ENCODE measurements around the gene FLACC1. TPM values are rescaled to one million over a fixed set of nuclear protein-coding genes. Genes with fewer than 3 reads are reported as not detected.

The FLACC1 gene
- total RNA-seq, 2 donors from 2014 or later, result 0.79 to 0.91 TPM

DNA sequence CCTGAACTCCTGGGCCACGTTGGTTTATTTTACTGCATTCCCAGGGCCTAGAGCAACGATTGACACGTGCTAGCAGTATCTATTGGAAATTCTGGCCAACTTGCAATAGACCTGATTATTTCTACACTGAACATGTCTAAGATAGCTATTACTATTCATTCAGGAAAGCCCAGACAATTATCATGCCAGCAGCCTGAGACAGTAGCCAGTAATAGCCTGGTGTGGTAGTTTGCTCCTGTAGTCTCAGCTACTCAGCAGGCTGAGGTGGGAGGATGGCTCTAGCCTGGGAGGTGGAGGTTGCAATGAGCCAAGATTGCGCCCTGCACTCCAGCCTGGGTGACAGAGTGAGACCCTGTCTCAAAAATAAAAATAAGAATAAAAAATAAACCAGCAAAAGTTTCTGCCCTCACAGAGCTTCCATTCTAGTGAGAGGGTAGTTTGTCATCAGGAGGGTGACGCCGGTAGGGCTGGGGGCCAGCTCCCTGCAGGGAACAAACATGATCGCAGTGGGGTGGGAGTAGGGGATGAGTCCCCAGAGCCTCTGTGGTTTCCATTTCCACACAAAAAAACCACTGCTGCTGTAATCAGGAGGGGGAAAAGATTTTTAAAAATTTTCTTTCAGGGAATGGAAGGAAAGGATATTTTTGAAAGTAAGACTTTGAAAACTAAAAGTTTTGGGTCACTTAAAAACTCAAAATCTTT lies 92.5 kb downstream of the FLACC1 start:
- no peak overlapping the region for H3K27ac Mint-ChIP-seq
- H3K36me3 ChIP-seq (ENCODE audit: control insufficient read depth, insufficient read depth, low read length), result no peaks in the 10 kb centered on the region
- no peak overlapping the region for H3K27ac ChIP-seq (ENCODE audit: low read depth, low read length)
- no peaks in the 10 kb centered on the region for H3K9me3 ChIP-seq (ENCODE audit: control insufficient read depth, low read length)
- H3K4me1 ChIP-seq (ENCODE audit: control insufficient read depth, insufficient read depth, low read length), result no peaks in the 10 kb centered on the region
- TF ChIP-seq, protein P1, sequence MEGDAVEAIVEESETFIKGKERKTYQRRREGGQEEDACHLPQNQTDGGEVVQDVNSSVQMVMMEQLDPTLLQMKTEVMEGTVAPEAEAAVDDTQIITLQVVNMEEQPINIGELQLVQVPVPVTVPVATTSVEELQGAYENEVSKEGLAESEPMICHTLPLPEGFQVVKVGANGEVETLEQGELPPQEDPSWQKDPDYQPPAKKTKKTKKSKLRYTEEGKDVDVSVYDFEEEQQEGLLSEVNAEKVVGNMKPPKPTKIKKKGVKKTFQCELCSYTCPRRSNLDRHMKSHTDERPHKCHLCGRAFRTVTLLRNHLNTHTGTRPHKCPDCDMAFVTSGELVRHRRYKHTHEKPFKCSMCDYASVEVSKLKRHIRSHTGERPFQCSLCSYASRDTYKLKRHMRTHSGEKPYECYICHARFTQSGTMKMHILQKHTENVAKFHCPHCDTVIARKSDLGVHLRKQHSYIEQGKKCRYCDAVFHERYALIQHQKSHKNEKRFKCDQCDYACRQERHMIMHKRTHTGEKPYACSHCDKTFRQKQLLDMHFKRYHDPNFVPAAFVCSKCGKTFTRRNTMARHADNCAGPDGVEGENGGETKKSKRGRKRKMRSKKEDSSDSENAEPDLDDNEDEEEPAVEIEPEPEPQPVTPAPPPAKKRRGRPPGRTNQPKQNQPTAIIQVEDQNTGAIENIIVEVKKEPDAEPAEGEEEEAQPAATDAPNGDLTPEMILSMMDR (conservative IDR thresholded peaks at IDR 0.05), result no peak
- H3K9me3 Mint-ChIP-seq, result no peaks in the 10 kb centered on the region
- H3K27me3 Mint-ChIP-seq (ENCODE audit: insufficient read depth), result no peaks in the 10 kb centered on the region
- H3K36me3 Mint-ChIP-seq (ENCODE audit: low read depth), result no peaks in the 10 kb centered on the region
- DNase-seq, result no peak
- H3K9ac ChIP-seq (ENCODE audit: extremely low read depth, low read length, poor library complexity, severe bottlenecking), result no peak overlapping the region
- no peak overlapping the region for H3K4me3 ChIP-seq (ENCODE audit: low read length)
- 97% methylated on average over 6 of the region's 7 CpGs; no CpG with 5 or more reads in 1 of the 2 experiments for WGBS, 2 experiments (ENCODE audit: insufficient coverage in 1 of 2, insufficient read length in 1 of 2)
- H3K4me1 Mint-ChIP-seq, result peaks cover 2% of the 10 kb centered on the region
- no peak overlapping the region for H3K4me3 Mint-ChIP-seq
- H3K27me3 ChIP-seq (ENCODE audit: control insufficient read depth, insufficient read depth, low read length, poor library complexity, severe bottlenecking), result no peaks in the 10 kb centered on the region

DNA sequence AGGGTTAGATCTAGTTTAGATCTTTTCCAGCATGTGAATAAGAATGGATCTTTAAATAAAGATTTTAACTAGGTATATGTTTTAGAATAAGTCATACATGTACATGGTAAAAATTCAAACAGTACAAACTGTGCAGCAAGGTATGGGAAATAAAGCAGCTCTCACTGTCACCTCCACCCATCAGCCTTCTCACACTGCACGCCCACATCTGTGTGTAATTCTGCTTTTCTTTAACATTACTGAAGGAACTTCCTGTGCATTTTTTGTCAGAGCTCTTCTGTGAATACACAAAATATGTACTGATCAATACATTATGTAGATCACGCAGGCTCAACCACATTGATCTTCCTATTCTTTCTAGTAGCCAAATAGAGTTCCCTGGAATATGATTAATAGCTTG lies 93.4 kb downstream of the FLACC1 start:
- peaks cover 2% of the 10 kb centered on the region for H3K4me1 Mint-ChIP-seq
- H3K27ac Mint-ChIP-seq, result no peak overlapping the region
- no peaks in the 10 kb centered on the region for H3K36me3 Mint-ChIP-seq (ENCODE audit: low read depth)
- H3K4me3 ChIP-seq (ENCODE audit: low read length), result no peak overlapping the region
- H3K9me3 ChIP-seq (ENCODE audit: control insufficient read depth, low read length), result no peaks in the 10 kb centered on the region
- H3K27me3 ChIP-seq (ENCODE audit: control insufficient read depth, insufficient read depth, low read length, poor library complexity, severe bottlenecking), result no peaks in the 10 kb centered on the region
- TF ChIP-seq, protein P1 (conservative IDR thresholded peaks at IDR 0.05), result no peak
- H3K36me3 ChIP-seq (ENCODE audit: control insufficient read depth, insufficient read depth, low read length), result no peaks in the 10 kb centered on the region
- H3K4me3 Mint-ChIP-seq, result no peak overlapping the region
- DNase-seq, result no peak
- 90 to 95% methylated on average over 1 to 2 of the region's 2 CpGs for WGBS, 2 experiments (ENCODE audit: insufficient coverage in 1 of 2, insufficient read length in 1 of 2)
- H3K9me3 Mint-ChIP-seq, result no peaks in the 10 kb centered on the region
- H3K27me3 Mint-ChIP-seq (ENCODE audit: insufficient read depth), result no peaks in the 10 kb centered on the region
- no peaks in the 10 kb centered on the region for H3K4me1 ChIP-seq (ENCODE audit: control insufficient read depth, insufficient read depth, low read length)
- H3K9ac ChIP-seq (ENCODE audit: extremely low read depth, low read length, poor library complexity, severe bottlenecking), result no peak overlapping the region
- no peak overlapping the region for H3K27ac ChIP-seq (ENCODE audit: low read depth, low read length)

DNA sequence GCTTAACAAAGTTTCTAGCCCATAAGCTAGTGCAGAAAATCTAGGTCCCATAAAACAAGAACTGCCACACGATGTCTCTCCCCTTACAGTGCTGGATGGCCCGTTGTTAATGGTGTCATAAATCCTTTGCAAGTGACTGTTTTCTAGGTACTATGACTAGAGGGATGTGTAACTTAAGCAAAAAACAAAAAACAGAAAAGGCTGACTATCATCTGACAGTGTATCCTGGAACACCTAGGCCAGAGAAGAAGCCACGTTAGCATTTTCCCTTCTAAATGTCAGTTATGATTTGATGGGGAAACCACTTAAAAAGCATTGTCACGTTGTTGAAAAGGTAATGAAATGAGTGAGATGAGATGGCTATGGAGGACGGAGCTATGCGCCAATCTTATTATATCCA lies 94.4 kb downstream of the FLACC1 start:
- no peaks in the 10 kb centered on the region for H3K27me3 ChIP-seq (ENCODE audit: control insufficient read depth, insufficient read depth, low read length, poor library complexity, severe bottlenecking)
- TF ChIP-seq, protein P1 (conservative IDR thresholded peaks at IDR 0.05), result no peak
- H3K9me3 ChIP-seq (ENCODE audit: control insufficient read depth, low read length), result no peaks in the 10 kb centered on the region
- no peaks in the 10 kb centered on the region for H3K36me3 Mint-ChIP-seq (ENCODE audit: low read depth)
- WGBS, 2 experiments (ENCODE audit: insufficient coverage in 1 of 2, insufficient read length in 1 of 2), result 91 to 100% methylated on average over 1 to 4 of the region's 6 CpGs
- no peak overlapping the region for H3K4me3 Mint-ChIP-seq
- no peak overlapping the region for H3K27ac Mint-ChIP-seq
- no peak overlapping the region for H3K9ac ChIP-seq (ENCODE audit: extremely low read depth, low read length, poor library complexity, severe bottlenecking)
- no peaks in the 10 kb centered on the region for H3K27me3 Mint-ChIP-seq (ENCODE audit: insufficient read depth)
- H3K27ac ChIP-seq (ENCODE audit: low read depth, low read length), result no peak overlapping the region
- no peak overlapping the region for H3K4me3 ChIP-seq (ENCODE audit: low read length)
- no peaks in the 10 kb centered on the region for H3K4me1 ChIP-seq (ENCODE audit: control insufficient read depth, insufficient read depth, low read length)
- no peaks in the 10 kb centered on the region for H3K9me3 Mint-ChIP-seq
- DNase-seq, result no peak
- peaks cover 13% of the 10 kb centered on the region for H3K4me1 Mint-ChIP-seq
- H3K36me3 ChIP-seq (ENCODE audit: control insufficient read depth, insufficient read depth, low read length), result no peaks in the 10 kb centered on the region

Measured in endodermal cell (in vitro differentiated cells).